Measurements from ENCODE around the gene SKP1. TPM values are rescaled to one million over a fixed set of nuclear protein-coding genes. Genes with fewer than 3 reads are reported as not detected.

Gene SKP1
- total RNA-seq, 2 donors from 2014 or later: 343 to 391 TPM

DNA sequence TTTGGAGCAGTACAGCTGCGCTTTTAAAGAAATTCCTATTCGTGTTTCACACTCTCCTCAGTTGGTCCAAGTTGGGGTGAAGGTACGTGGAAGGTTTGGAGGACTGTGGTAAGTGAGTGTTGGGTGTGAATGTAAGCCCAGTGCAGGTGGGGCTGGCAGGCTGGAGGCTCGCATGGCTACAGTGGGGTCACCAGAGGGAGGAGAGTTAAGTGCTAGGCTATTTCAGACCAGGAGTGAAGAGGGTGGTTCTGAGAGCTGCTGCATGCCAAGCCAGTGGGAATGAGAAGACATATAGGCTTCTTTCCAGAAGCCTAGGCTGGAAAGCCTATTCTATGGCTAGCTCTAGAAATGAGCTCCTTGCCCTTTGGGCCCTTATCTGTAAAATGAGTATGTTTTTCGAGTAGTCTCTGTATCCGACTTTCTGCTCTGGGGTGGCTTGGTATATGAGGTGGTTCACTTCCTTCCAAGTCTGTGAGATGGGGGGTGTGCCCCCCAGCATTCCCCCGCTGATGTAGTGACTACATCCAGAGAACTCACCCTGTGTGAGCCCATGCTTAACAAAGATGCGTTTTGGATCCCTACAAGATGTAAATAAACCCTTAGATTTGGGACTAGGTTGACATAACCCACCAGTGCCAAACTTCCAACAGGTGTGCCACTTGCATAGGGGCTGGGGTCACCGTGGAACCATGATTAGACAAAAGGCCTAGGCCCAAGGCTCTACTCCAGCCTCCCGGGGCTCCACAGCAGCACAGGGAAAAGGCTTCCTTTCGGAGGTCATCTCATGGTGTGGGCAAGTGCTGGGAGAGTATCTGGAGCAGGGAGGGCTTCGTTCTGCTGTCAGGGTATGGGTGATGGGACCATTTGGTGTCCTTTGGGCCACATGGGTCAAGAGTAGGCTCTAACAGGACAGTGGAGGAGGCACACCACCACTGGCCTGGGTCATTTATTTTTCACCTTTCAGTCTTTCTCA lies 59.7 kb downstream of the SKP1 start:
- no peak for DNase-seq (ENCODE audit: low spot score)
- 92% methylated on average over 12 of the region's 12 CpGs for WGBS
- Histone ChIP-seq H3K4me1 (replicated peaks) (peaks cover 3% of the 10 kb centered on the region), H3K9me3 (no peaks in the 10 kb centered on the region), H3K27ac (no peak overlapping the region), H3K36me3 (no peaks in the 10 kb centered on the region), H3K4me3 (no peak overlapping the region), H3K27me3 (replicated peaks; ENCODE audit: insufficient read depth) (no peaks in the 10 kb centered on the region)
- no peak for TF ChIP-seq POLR2AphosphoS5 (IDR thresholded peaks at IDR 0.05)
- TF ChIP-seq, protein P1, sequence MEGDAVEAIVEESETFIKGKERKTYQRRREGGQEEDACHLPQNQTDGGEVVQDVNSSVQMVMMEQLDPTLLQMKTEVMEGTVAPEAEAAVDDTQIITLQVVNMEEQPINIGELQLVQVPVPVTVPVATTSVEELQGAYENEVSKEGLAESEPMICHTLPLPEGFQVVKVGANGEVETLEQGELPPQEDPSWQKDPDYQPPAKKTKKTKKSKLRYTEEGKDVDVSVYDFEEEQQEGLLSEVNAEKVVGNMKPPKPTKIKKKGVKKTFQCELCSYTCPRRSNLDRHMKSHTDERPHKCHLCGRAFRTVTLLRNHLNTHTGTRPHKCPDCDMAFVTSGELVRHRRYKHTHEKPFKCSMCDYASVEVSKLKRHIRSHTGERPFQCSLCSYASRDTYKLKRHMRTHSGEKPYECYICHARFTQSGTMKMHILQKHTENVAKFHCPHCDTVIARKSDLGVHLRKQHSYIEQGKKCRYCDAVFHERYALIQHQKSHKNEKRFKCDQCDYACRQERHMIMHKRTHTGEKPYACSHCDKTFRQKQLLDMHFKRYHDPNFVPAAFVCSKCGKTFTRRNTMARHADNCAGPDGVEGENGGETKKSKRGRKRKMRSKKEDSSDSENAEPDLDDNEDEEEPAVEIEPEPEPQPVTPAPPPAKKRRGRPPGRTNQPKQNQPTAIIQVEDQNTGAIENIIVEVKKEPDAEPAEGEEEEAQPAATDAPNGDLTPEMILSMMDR (IDR thresholded peaks at IDR 0.05): no peak
- no peak for TF ChIP-seq POLR2A (IDR thresholded peaks at IDR 0.05)
- intact Hi-C loops (cut with DNase I): no loop called here

DNA sequence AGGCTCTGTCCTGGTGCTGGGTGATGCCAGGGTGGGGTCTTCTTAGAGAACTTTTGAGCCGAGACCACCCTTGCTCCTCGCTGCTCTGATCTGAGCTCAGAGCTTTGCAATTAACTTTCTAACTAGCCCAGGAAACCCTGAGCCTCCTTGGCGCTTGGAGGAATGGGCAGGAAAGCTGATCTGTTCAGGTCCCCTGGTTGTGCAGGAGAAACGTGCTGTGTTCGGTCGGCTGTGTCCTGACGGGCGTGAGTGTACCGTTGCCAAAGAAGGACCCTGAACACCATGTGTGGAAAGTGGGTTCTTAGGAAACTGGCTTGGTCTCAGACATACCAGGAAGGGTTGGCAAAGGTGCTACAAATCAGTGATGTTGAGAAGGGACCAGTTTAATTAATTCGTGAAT lies 60.5 kb downstream of the SKP1 start:
- peaks cover 3% of the 10 kb centered on the region for H3K4me1 ChIP-seq (replicated peaks)
- H3K36me3 ChIP-seq: no peaks in the 10 kb centered on the region
- no peak for DNase-seq (ENCODE audit: low spot score)
- H3K27ac ChIP-seq: no peak overlapping the region
- 94% methylated on average over 10 of the region's 10 CpGs for WGBS
- TF ChIP-seq, protein P1 (IDR thresholded peaks at IDR 0.05): no peak
- TF ChIP-seq POLR2AphosphoS5 (IDR thresholded peaks at IDR 0.05) (no peak), POLR2A (IDR thresholded peaks at IDR 0.05) (no peak)
- no peaks in the 10 kb centered on the region for H3K9me3 ChIP-seq
- intact Hi-C loops (cut with DNase I): no loop called here
- no peaks in the 10 kb centered on the region for H3K27me3 ChIP-seq (replicated peaks; ENCODE audit: insufficient read depth)
- no peak overlapping the region for H3K4me3 ChIP-seq

DNA sequence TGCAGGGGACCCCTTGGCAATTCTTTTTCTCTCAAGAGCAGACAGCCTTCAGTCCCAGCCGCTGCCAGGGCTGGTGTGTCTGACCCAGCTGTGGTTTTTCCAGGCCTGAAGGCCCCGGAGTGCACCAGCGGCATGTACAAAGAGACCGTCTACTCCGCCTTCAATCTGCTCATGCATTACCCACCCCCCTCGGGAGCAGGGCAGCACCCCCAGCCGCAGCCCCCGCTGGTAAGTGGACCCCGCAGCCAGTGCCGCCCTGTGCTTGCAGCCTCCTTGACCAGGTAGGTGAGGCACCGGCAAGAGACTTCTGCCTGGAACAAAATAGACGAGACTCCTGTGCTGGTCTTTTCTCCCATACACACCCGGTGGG lies 61.0 kb downstream of the SKP1 start:
- TF ChIP-seq, protein P1 (IDR thresholded peaks at IDR 0.05): no peak
- TF ChIP-seq POLR2A (IDR thresholded peaks at IDR 0.05): no peak
- no peak for TF ChIP-seq POLR2AphosphoS5 (IDR thresholded peaks at IDR 0.05)
- intact Hi-C loops (cut with DNase I): no loop called here

DNA sequence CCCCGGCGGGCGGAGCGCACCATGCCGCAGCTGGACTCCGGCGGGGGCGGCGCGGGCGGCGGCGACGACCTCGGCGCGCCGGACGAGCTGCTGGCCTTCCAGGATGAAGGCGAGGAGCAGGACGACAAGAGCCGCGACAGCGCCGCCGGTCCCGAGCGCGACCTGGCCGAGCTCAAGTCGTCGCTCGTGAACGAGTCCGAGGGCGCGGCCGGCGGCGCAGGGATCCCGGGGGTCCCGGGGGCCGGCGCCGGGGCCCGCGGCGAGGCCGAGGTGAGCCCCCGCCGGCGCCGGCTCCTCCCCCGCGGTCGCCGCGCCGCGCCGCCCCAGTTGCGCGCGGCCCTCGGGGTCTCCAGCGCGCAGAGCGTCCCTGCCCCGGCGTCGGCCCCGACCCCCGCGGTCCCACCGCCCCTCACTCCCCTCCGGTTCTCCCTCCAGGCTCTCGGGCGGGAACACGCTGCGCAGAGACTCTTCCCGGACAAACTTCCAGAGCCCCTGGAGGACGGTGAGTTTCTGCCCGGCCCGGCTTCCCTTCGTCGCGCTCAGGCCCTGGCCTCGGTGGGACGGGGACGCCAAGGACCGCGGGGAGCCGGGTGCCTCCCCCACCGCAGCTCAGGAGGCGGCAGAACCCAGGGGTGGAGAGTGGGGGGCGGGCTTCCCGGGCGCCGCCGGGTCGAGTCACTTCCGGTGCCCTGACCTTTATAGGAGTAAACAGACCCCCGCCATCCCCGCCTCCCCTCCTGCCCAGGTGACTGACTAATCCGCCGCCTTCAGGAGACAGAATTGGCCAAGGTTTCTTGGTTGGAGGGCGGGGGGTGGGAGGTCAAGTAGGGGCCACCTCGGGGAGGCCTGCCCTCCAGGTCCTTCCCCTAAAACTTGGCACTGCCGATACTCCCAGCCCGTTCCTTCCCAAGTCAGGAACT lies 61.6 kb downstream of the SKP1 start:
- TF ChIP-seq, protein P1 (IDR thresholded peaks at IDR 0.05): no peak
- TF ChIP-seq POLR2A (IDR thresholded peaks at IDR 0.05): no peak
- TF ChIP-seq POLR2AphosphoS5 (IDR thresholded peaks at IDR 0.05): no peak
- H3K27ac ChIP-seq: peak overlapping the region in 1 of 2 donors; percentile 33
- H3K36me3 ChIP-seq: no peaks in the 10 kb centered on the region
- no peaks in the 10 kb centered on the region for H3K9me3 ChIP-seq
- 2% methylated on average over 105 of the region's 110 CpGs for WGBS
- DNase-seq (ENCODE audit: low spot score): no peak
- H3K4me1 ChIP-seq (replicated peaks): peaks cover 3% of the 10 kb centered on the region
- intact Hi-C loops (cut with DNase I): no loop called here
- no peaks in the 10 kb centered on the region for H3K27me3 ChIP-seq (replicated peaks; ENCODE audit: insufficient read depth)
- H3K4me3 ChIP-seq: peak overlapping the region; percentile 34 to 41

More for the DNA sequence above, 61.0 kb downstream of the SKP1 start:
- Histone ChIP-seq H3K4me3 (peak overlapping the region; percentile 34 to 41), H3K27me3 (replicated peaks; ENCODE audit: insufficient read depth) (no peaks in the 10 kb centered on the region), H3K36me3 (no peaks in the 10 kb centered on the region), H3K27ac (no peak overlapping the region), H3K4me1 (replicated peaks) (peaks cover 3% of the 10 kb centered on the region), H3K9me3 (no peaks in the 10 kb centered on the region)
- WGBS: 64% methylated on average over 13 of the region's 13 CpGs
- no peak for DNase-seq (ENCODE audit: low spot score)
